PC-3 (cell line): ENCODE results near the gene PDZK1IP1. TPM values are rescaled to one million over a fixed set of nuclear protein-coding genes. Genes with fewer than 3 reads are reported as not detected.

ENCODE experiments used
- ATAC-seq: fragments of 200-7000 bp; cut with Tn5 transposase; 2 replicates; pipeline ENCODE4 v1.9.1; 2020; ENCODE audit warnings: mild to moderate bottlenecking, moderate library complexity
- BruUV-seq: library from RNA; stranded (reverse); fragments of 400-500 nt; replicated peaks from 2 replicates; lab custom pipeline; 2021; lab: Mats Ljungman, UMichigan
- CTCF ChIA-PET: fragments of 300-600 bp; sonication (Branson Sonifier 250); formaldehyde crosslinking; loops from one replicate; lab custom pipeline; 2022; ENCODE audit warnings: antibody characterized with exemption; lab: Charles Lee
- POLR2A ChIA-PET: fragments of 300-600 bp; sonication (Branson Sonifier 250); formaldehyde crosslinking; loops from one replicate; lab custom pipeline; 2022; ENCODE audit warnings: antibody characterized with exemption; ENCODE audit not compliant: unreplicated experiment; lab: Charles Lee
- DNase-seq: peaks from one replicate; pipeline ENCODE4 v3.0.0-alpha.2; 2015
- H2AFZ ChIP-seq: fragments of 300-600 bp; sonication (generic); 2 replicates; pipeline ENCODE4 v1.6.0; 2016; ENCODE audit warnings: antibody characterized with exemption, low read length
- H3F3A ChIP-seq: fragments of 300-600 bp; sonication (generic); one replicate; pipeline ENCODE4 v1.6.0; 2017; ENCODE audit warnings: antibody characterized with exemption, low read length, control low read depth, mild to moderate bottlenecking; ENCODE audit not compliant: unreplicated experiment
- H3K27ac ChIP-seq: fragments of 300-600 bp; sonication (generic); 2 replicates; pipeline ENCODE4 v1.5.1; 2016; ENCODE audit warnings: mild to moderate bottlenecking, low read length
- H3K27me3 ChIP-seq: fragments of 300-600 bp; sonication (generic); 2 replicates; pipeline ENCODE4 v1.6.1; 2016; ENCODE audit warnings: low read length, mixed read lengths
- H3K36me3 ChIP-seq: fragments of 300-600 bp; sonication (generic); 2 replicates; pipeline ENCODE4 v1.6.1; 2016; ENCODE audit warnings: low read depth, mixed run types, low read length, mixed read lengths
- H3K4me1 ChIP-seq: fragments of 300-600 bp; sonication (generic); 2 replicates; pipeline ENCODE4 v1.5.1; 2016; ENCODE audit warnings: low read length; ENCODE audit not compliant: insufficient read depth
- H3K4me2 ChIP-seq: fragments of 300-600 bp; sonication (generic); 2 replicates; pipeline ENCODE4 v1.6.0; 2016; ENCODE audit warnings: low read length
- H3K4me3 ChIP-seq: fragments of 300-600 bp; sonication (generic); 2 replicates; pipeline ENCODE4 v1.5.1; 2016; ENCODE audit warnings: mild to moderate bottlenecking, low read length, mixed read lengths
- H3K79me2 ChIP-seq: fragments of 300-600 bp; sonication (generic); 2 replicates; pipeline ENCODE4 v1.6.1; 2017; ENCODE audit warnings: low read length, mixed read lengths
- H3K9ac ChIP-seq: fragments of 300-600 bp; sonication (generic); 2 replicates; pipeline ENCODE4 v1.6.0; 2016; ENCODE audit warnings: mild to moderate bottlenecking, low read length
- H3K9me2 ChIP-seq: fragments of 300-600 bp; sonication (generic); replicated peaks from 2 replicates; pipeline ENCODE4 v1.6.1; 2016; ENCODE audit warnings: mixed run types, low read length, mixed read lengths
- H3K9me3 ChIP-seq: fragments of 300-600 bp; sonication (generic); 2 replicates; pipeline ENCODE4 v1.6.1; 2016; ENCODE audit warnings: low read length, mixed read lengths
- H4K20me1 ChIP-seq: fragments of 300-600 bp; sonication (generic); 2 replicates; pipeline ENCODE4 v1.6.1; 2016; ENCODE audit warnings: low read length, mixed read lengths
- CTCF ChIP-seq: fragments of 300-600 bp; sonication (generic); conservative IDR thresholded peaks from 2 replicates; pipeline ENCODE4 v1.5.1; 2017; ENCODE audit warnings: antibody characterized with exemption, low read depth, mild to moderate bottlenecking, low read length
- EZH2 ChIP-seq: fragments of 300-600 bp; sonication (generic); IDR thresholded peaks from one replicate; pipeline ENCODE4 v1.6.1; 2017; ENCODE audit warnings: antibody characterized with exemption, mild to moderate bottlenecking, low read length; ENCODE audit not compliant: unreplicated experiment
- EZH2phosphoT487 ChIP-seq: fragments of 300-600 bp; sonication (generic); IDR thresholded peaks from 2 replicates; pipeline ENCODE4 v1.6.1; 2018; ENCODE audit warnings: mild to moderate bottlenecking, antibody characterized with exemption, low read length, borderline replicate concordance
- intact Hi-C: fragments of 100-400 bp; cut with micrococcal nuclease; formaldehyde crosslinking; loops from 2 replicates; pipeline ENCODE4 v1.9.0; 2023
- total RNA-seq: library from RNA; depleted of rRNA; stranded (reverse); fragments of >200 nt; gene quantifications from 2 replicates; pipeline ENCODE4 v1.2.3, GENCODE V29; 2014

PDZK1IP1 gene
- total RNA-seq, 1 experiment from 2014 or later = not detected

GRCh38 chr1:47219001-47219400 lies 29.2 kb upstream of the PDZK1IP1 start:
- no peaks in the 10 kb centered on the region for H3K36me3 ChIP-seq
- no peak overlapping the region for H3K27ac ChIP-seq
- no peak overlapping the region for H2AFZ ChIP-seq
- no peak overlapping the region for H3K4me2 ChIP-seq
- CTCF ChIA-PET = no interaction called here
- H4K20me1 ChIP-seq = no peaks in the 10 kb centered on the region
- intact Hi-C loops = no loop called here
- H3K27me3 ChIP-seq = peaks cover 21% of the 10 kb centered on the region
- H3K4me3 ChIP-seq = no peak overlapping the region
- BruUV-seq = no TSS peak
- no peaks in the 10 kb centered on the region for H3K9me3 ChIP-seq
- POLR2A ChIA-PET = no interaction called here
- no peaks in the 10 kb centered on the region for H3K9me2 ChIP-seq
- no peak for TF ChIP-seq CTCF
- TF ChIP-seq EZH2 = no peak
- TF ChIP-seq EZH2phosphoT487 = no peak
- no peak for DNase-seq
- H3K9ac ChIP-seq = no peak overlapping the region
- no peaks in the 10 kb centered on the region for H3K79me2 ChIP-seq
- no peak for ATAC-seq
- no peaks in the 10 kb centered on the region for H3K4me1 ChIP-seq
- no peaks in the 10 kb centered on the region for H3F3A ChIP-seq

GRCh38 chr1:47216278-47217059 lies 26.6 kb upstream of the PDZK1IP1 start:
- BruUV-seq = no TSS peak
- Histone ChIP-seq H3K9ac (no peak overlapping the region), H3K27me3 (no peaks in the 10 kb centered on the region; the same call in 1 of the 2 replicates), H2AFZ (no peak overlapping the region), H3K27ac (no peak overlapping the region), H3K4me3 (no peak overlapping the region), H3K4me1 (no peaks in the 10 kb centered on the region), H3K9me2 (no peaks in the 10 kb centered on the region), H4K20me1 (no peaks in the 10 kb centered on the region), H3K36me3 (no peaks in the 10 kb centered on the region), H3K4me2 (no peak overlapping the region), H3F3A (no peaks in the 10 kb centered on the region), H3K79me2 (no peaks in the 10 kb centered on the region), H3K9me3 (no peaks in the 10 kb centered on the region)
- POLR2A ChIA-PET = no interaction called here
- DNase-seq = no peak
- no peak for ATAC-seq
- CTCF ChIA-PET = no interaction called here
- intact Hi-C loops = no loop called here
- no peak for TF ChIP-seq EZH2phosphoT487
- TF ChIP-seq CTCF = no peak
- no peak for TF ChIP-seq EZH2

GRCh38 chr1:47215713-47216112 lies 25.9 kb upstream of the PDZK1IP1 start:
- Histone ChIP-seq H3K4me1 (no peaks in the 10 kb centered on the region), H3K4me2 (no peak overlapping the region), H3F3A (no peaks in the 10 kb centered on the region), H3K9me2 (no peaks in the 10 kb centered on the region), H2AFZ (no peak overlapping the region), H3K79me2 (no peaks in the 10 kb centered on the region), H3K27ac (no peak overlapping the region), H3K9me3 (no peaks in the 10 kb centered on the region), H3K4me3 (no peak overlapping the region), H3K27me3 (no peaks in the 10 kb centered on the region; the same call in 1 of the 2 replicates), H3K36me3 (no peaks in the 10 kb centered on the region), H4K20me1 (no peaks in the 10 kb centered on the region), H3K9ac (no peak overlapping the region)
- POLR2A ChIA-PET = no interaction called here
- no TSS peak for BruUV-seq
- ATAC-seq (no peak), DNase-seq (no peak)
- CTCF ChIA-PET = no interaction called here
- no peak for TF ChIP-seq EZH2phosphoT487
- intact Hi-C loops = no loop called here
